ENCODE data around the gene MAPK1IP1L.
"Not testable (repeated sequence)": the region's sequence is repeated elsewhere in the genome, so short reads cannot be mapped to it uniquely, and the experiment has no call there.

Gene MAPK1IP1L

GRCh38 chr14:55054098-55054497 lies 2.7 kb downstream of the MAPK1IP1L start:
- DNase-seq (ENCODE audit: low read depth in 1 of 2, low spot score in 1 of 2), result no peak

GRCh38 chr14:55057919-55058318 lies 6.5 kb downstream of the MAPK1IP1L start:
- no peak for DNase-seq (ENCODE audit: low read depth in 1 of 2, low spot score in 1 of 2)

GRCh38 chr14:55059333-55059732 lies 7.9 kb downstream of the MAPK1IP1L start:
- no peak for DNase-seq (ENCODE audit: low read depth in 1 of 2, low spot score in 1 of 2)

GRCh38 chr14:55062517-55063351 lies 11.3 kb downstream of the MAPK1IP1L start:
- DNase-seq (ENCODE audit: low read depth in 1 of 2, low spot score in 1 of 2), result no peak

GRCh38 chr14:55064896-55065295 lies 13.4 kb downstream of the MAPK1IP1L start:
- DNase-seq (ENCODE audit: low read depth in 1 of 2, low spot score in 1 of 2), result not testable (repeated sequence)

GRCh38 chr14:55065411-55065810 lies 14.0 kb downstream of the MAPK1IP1L start:
- DNase-seq (ENCODE audit: low read depth in 1 of 2, low spot score in 1 of 2), result no peak

GRCh38 chr14:55066223-55066622 lies 14.8 kb downstream of the MAPK1IP1L start:
- no peak for DNase-seq (ENCODE audit: low read depth in 1 of 2, low spot score in 1 of 2)

GRCh38 chr14:55070981-55071411 lies 19.5 kb downstream of the MAPK1IP1L start:
- no peak for DNase-seq (ENCODE audit: low read depth in 1 of 2, low spot score in 1 of 2)

GRCh38 chr14:55071870-55072640 lies 20.6 kb downstream of the MAPK1IP1L start:
- no peak for DNase-seq (ENCODE audit: low read depth in 1 of 2, low spot score in 1 of 2)

- DNase-seq (ENCODE audit: low read depth in 1 of 2, low spot score in 1 of 2), result no peak
Measured at GRCh38 chr14:55073856-55074255, 22.4 kb downstream of the MAPK1IP1L start.

- no peak for DNase-seq (ENCODE audit: low read depth in 1 of 2, low spot score in 1 of 2)
Measured at GRCh38 chr14:55074662-55075061, 23.2 kb downstream of the MAPK1IP1L start.

GRCh38 chr14:55075628-55076175 lies 24.3 kb downstream of the MAPK1IP1L start:
- DNase-seq (ENCODE audit: low read depth in 1 of 2, low spot score in 1 of 2), result no peak

- DNase-seq (ENCODE audit: low read depth in 1 of 2, low spot score in 1 of 2), result no peak
Measured at GRCh38 chr14:55077170-55078151, 26.0 kb downstream of the MAPK1IP1L start.

GRCh38 chr14:55079961-55080360 lies 28.5 kb downstream of the MAPK1IP1L start:
- DNase-seq (ENCODE audit: low read depth in 1 of 2, low spot score in 1 of 2), result not testable (repeated sequence)

GRCh38 chr14:55084401-55085059 lies 33.1 kb downstream of the MAPK1IP1L start:
- no peak for DNase-seq (ENCODE audit: low read depth in 1 of 2, low spot score in 1 of 2)

- no peak for DNase-seq (ENCODE audit: low read depth in 1 of 2, low spot score in 1 of 2)
Measured at GRCh38 chr14:55085060-55085660, 33.7 kb downstream of the MAPK1IP1L start.

GRCh38 chr14:55086938-55087337 lies 35.5 kb downstream of the MAPK1IP1L start:
- DNase-seq (ENCODE audit: low read depth in 1 of 2, low spot score in 1 of 2), result no peak

- DNase-seq (ENCODE audit: low read depth in 1 of 2, low spot score in 1 of 2), result no peak
Measured at GRCh38 chr14:55088356-55088755, 36.9 kb downstream of the MAPK1IP1L start.

GRCh38 chr14:55092341-55092740 lies 40.9 kb downstream of the MAPK1IP1L start:
- DNase-seq (ENCODE audit: low read depth in 1 of 2, low spot score in 1 of 2), result no peak
